Measurements from ENCODE around the gene MDM4.

GRCh38 chr1:204495777-204496176 lies 20.4 kb upstream of the MDM4 start:
- TF ChIP-seq, protein P1, sequence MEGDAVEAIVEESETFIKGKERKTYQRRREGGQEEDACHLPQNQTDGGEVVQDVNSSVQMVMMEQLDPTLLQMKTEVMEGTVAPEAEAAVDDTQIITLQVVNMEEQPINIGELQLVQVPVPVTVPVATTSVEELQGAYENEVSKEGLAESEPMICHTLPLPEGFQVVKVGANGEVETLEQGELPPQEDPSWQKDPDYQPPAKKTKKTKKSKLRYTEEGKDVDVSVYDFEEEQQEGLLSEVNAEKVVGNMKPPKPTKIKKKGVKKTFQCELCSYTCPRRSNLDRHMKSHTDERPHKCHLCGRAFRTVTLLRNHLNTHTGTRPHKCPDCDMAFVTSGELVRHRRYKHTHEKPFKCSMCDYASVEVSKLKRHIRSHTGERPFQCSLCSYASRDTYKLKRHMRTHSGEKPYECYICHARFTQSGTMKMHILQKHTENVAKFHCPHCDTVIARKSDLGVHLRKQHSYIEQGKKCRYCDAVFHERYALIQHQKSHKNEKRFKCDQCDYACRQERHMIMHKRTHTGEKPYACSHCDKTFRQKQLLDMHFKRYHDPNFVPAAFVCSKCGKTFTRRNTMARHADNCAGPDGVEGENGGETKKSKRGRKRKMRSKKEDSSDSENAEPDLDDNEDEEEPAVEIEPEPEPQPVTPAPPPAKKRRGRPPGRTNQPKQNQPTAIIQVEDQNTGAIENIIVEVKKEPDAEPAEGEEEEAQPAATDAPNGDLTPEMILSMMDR (IDR thresholded peaks at IDR 0.05) = no peak
- TF ChIP-seq POLR2A (IDR thresholded peaks at IDR 0.05) = no peak

Data from prostate gland (tissue), 2 donors.